Hematopoietic multipotent progenitor cell treated with erythropoietin and hydrocortisone succinate and interleukin-3 and kit ligand, for 15 days (in vitro differentiated cells): Measurements from ENCODE around the gene KIF26B.
"Not testable (repeated sequence)": the region's sequence is repeated elsewhere in the genome, so short reads cannot be mapped to it uniquely, and the experiment has no call there.

Experiments used
- DNase-seq: peaks from one replicate; pipeline ENCODE4 v3.0.0-alpha.2; 2015; ENCODE audit warnings: low spot score

The KIF26B gene

GRCh38 chr1:245652660-245653427 is 498.1 kb downstream of the KIF26B start:
- no peak for DNase-seq

- DNase-seq = no peak
Measured at GRCh38 chr1:245654460-245655050, 499.8 kb downstream of the KIF26B start.

GRCh38 chr1:245656189-245656717 is 501.5 kb downstream of the KIF26B start:
- DNase-seq = no peak

GRCh38 chr1:245657371-245657770 is 502.6 kb downstream of the KIF26B start:
- no peak for DNase-seq

GRCh38 chr1:245663373-245663772 is 508.6 kb downstream of the KIF26B start:
- DNase-seq = no peak

- no peak for DNase-seq
Measured at GRCh38 chr1:245663841-245664240, 509.1 kb downstream of the KIF26B start.

GRCh38 chr1:245666412-245666811 is 511.6 kb downstream of the KIF26B start:
- no peak for DNase-seq

- DNase-seq = no peak
Measured at GRCh38 chr1:245671349-245671748, 516.6 kb downstream of the KIF26B start.

GRCh38 chr1:245671966-245672767 is 517.4 kb downstream of the KIF26B start:
- no peak for DNase-seq

- DNase-seq = not testable (repeated sequence)
Measured at GRCh38 chr1:245672836-245673656, 518.3 kb downstream of the KIF26B start.

GRCh38 chr1:245673881-245674414 is 519.2 kb downstream of the KIF26B start:
- DNase-seq = no peak

GRCh38 chr1:245677461-245678240 is 522.9 kb downstream of the KIF26B start:
- no peak for DNase-seq

GRCh38 chr1:245678860-245679411 is 524.2 kb downstream of the KIF26B start:
- no peak for DNase-seq

- DNase-seq = no peak
Measured at GRCh38 chr1:245679821-245680780, 525.3 kb downstream of the KIF26B start.

GRCh38 chr1:245682638-245683628 is 528.1 kb downstream of the KIF26B start:
- DNase-seq = no peak

- DNase-seq = no peak
Measured at GRCh38 chr1:245683676-245684075, 528.9 kb downstream of the KIF26B start.

- DNase-seq = no peak
Measured at GRCh38 chr1:245684166-245684565, 529.4 kb downstream of the KIF26B start.

- DNase-seq = no peak
Measured at GRCh38 chr1:245684571-245684970, 529.8 kb downstream of the KIF26B start.
